DMS 273 (cell line): Measurements from ENCODE around the gene TMEM87B.

Source experiments
- DNase-seq: peaks from one replicate; lab custom pipeline; 2025; ENCODE audit not compliant: unreplicated experiment; lab: John Stamatoyannopoulos, UW

The TMEM87B gene

GRCh38 chr2:112163541-112163981, 108.5 kb downstream of the TMEM87B start:
- DNase-seq, result no peak

DNA sequence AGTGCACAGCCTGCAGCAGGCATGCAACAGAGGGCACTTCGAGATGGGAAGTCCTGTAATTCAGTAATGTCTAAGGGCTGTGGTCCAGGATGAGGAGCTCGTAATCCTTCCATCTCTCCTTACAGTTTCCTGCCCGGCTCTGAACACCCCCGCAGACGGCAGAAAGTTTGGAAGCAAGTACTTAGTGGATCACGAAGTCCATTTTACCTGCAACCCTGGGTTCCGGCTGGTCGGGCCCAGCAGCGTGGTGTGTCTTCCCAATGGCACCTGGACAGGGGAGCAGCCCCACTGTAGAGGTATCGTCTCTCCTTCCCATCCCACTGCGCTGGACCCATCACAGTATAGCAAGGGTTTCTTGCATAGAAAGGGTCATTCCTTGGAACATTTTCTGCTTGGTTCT, 109.8 kb downstream of the TMEM87B start:
- no peak for DNase-seq

DNA sequence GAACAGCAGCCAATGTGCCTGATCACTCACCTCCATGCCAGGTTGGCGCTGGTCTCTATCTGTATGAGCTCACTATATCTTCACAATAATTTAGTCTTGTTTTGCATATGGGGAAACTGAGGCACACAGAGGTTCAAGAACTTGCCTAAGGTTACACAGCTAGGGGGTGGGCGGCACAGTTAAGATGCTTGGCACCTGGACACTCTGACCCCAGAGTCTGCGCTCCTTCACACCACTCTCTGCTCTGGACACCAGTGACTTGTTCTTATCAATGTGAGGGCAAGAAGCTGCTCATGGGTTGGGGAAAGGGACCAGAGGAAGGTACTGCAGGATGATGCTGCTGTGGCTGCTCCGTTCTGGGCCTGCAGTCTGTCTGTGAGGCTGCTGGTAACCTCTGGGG, 110.2 kb downstream of the TMEM87B start:
- no peak for DNase-seq

- DNase-seq, result no peak
Measured at GRCh38 chr2:112166806-112167499, 111.9 kb downstream of the TMEM87B start.

- DNase-seq, result no peak
Measured at GRCh38 chr2:112168422-112169124, 113.5 kb downstream of the TMEM87B start.
